ENCODE measurements around the gene GDA.
A peak's percentile ranks its signal among the peaks of the same experiment; 100 is the strongest.
"Not testable (repeated sequence)": the region's sequence is repeated elsewhere in the genome, so short reads cannot be mapped to it uniquely, and the experiment has no call there.

Gene GDA

GRCh38 chr9:72280913-72281500, 131.8 kb downstream of the GDA start:
- DNase-seq (ENCODE audit: low read depth): peak; percentile 17

DNA sequence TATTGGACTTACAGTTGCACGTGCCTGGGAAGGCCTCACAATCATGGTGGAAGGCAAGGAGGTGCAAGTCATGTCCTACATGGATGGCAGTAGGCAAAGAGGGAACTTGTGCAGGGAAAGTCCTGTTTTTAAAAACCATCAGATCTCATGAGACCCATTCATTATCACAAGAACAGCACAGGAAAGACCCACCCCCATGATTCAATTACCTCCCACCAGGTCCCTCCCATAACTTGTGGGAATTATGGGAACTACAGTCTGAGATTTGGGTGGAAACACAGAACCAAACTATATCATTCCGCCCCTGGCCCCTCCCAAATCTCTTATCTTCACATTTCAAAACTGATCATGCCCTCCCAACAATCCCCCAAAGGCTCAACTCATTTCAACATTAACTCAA, 140.2 kb downstream of the GDA start:
- DNase-seq (ENCODE audit: low read depth): no peak

DNA sequence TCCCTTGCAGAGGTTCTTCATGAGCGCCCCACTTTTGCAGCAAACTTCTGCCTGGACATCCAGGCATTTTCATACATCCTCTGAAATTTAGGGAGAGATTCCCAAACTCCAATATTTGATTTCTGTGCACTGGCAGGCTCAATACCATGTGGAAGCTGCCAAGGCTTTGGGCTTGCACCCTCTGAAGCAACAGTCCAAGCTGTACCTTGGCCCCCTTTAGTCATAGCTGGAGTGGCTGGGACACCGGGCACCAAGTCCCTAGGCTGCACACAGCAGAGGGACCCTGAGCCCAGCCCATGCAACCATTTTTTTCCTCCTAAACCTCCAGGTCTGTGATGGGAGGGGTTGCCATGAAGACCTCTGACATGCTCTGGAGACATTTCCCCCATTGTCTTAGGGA, 141.1 kb downstream of the GDA start:
- DNase-seq (ENCODE audit: low read depth): no peak

DNA sequence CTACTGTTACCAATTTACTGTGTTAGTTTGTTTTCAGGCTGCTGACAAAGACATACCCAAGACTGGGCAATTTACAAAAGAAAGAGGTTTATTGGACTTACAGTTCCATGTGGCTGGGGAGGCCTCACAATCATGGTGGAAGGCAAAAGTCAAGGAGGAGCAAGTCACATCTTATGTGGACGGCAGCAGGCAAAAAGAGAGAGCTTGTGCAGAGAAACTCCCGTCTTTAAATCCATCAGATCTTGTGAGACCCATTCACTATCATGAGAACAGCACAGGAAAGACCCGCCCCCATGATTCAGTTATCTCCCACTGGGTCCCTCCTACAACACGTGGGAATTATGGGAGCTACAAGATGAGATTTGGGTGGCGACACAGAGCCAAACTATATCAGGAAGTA, 142.3 kb downstream of the GDA start:
- DNase-seq (ENCODE audit: low read depth): not testable (repeated sequence)

DNA sequence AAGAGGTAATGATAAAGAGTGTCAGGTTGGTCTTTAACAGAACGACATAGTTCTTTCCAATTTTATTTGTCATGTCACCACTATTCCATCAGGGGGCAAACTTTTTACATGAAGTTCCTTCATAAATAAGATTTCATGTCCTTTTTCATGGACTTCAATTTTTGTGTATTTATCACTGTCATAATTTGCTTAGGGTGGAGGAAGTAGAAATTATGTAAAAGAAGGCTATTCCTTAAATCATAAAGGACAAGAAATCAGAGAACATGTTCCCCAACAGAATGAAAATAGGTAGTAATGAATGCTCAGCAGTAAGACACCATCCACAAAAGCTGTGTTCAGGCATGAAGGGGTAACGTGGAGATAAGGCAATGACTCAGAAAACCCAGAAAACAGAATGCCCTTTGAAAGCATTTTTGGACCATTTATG, 143.0 kb downstream of the GDA start:
- DNase-seq (ENCODE audit: low read depth): no peak

DNA sequence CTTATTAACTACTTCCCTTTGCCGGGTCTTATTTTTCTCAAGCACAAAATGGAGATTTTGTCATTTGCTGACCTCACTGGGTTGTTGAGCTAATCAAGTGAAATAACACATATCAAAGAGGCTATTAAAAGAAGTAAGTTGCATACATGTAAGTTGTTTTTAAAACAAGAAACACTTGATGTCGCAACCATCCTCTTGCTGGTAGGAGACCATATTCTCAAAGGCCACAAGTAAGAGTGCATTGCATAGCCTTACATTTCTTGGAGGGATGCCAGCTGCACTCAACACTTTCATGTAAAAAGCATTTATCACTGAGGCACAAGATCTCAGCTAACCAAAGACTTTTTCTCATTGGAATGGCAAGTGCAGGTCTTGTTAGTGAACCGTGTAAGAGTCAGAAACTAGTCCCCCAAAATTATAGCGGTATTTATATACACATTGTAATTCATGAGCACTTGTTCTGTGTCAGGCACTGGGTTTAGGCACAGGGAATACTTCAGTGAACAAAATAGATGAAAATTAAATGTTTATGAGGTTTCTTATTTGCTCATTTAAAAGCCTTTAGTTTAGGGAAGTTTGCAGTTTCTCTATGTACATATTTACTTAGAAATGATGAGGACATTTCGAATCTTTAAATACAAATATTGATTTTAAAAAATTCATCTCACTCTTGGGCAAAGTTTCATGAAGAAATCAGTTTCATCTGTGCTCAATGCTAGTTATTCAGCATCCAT, 143.8 kb downstream of the GDA start:
- no peak for DNase-seq (ENCODE audit: low read depth)

- DNase-seq (ENCODE audit: low read depth): no peak
These were observed 145.7 kb downstream of the GDA start for GRCh38 chr9:72294936-72295335.

DNA sequence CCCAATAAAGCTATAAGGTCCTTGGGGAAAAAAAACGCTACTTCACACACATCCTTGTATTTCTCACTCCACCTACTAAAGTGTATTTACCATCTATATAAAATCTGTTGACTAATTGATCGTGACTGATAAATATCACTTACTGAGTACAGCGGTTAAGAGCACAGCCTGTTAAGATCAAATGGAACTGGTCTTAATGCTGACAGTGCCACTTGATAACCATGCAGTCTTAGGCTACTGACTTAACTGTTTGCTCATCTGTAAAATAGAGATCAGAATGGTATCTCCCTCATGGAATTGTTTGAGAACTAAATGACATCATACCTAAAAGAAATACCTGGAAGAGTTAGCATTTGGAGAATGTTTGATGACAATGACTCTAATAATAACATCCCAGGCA, 148.3 kb downstream of the GDA start:
- DNase-seq (ENCODE audit: low read depth): no peak

DNA sequence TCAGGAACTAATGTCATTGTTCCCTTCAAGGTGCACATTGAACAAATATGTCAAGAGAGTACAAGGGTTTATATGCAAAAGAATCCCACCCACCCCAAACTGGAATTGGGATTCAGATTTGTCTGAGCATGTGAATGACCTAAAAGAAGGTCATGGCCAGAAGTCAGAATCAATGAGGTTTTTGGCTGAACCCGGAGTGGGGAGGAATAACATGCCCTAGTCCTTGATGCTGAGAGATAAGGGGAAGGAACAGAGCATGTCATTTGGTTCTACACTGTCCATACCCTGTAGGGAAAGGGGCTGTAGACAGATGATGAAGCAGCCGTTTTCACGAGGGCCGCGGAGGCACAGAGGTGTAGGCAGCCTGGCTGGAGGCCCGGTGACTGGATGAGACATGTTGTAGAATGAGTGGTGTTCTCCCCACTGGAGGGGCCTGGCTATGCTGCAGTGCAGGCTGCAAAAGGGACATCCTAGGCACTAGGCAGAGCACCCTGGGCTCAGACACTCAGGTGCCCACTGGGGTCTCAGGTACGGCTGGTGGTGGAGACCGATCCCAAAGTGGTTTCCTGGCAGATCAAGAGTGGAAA, 149.9 kb downstream of the GDA start:
- DNase-seq (ENCODE audit: low read depth): no peak

GRCh38 chr9:72300873-72301272, 151.6 kb downstream of the GDA start:
- no peak for DNase-seq (ENCODE audit: low read depth)

All from T-helper 22 cell (primary cell).